Right cardiac atrium (tissue), 5 donors: Measurements from ENCODE around the gene GAREM1. TPM values are rescaled to one million over a fixed set of nuclear protein-coding genes. Genes with fewer than 3 reads are reported as not detected.
"Not testable (repeated sequence)": the region's sequence is repeated elsewhere in the genome, so short reads cannot be mapped to it uniquely, and the experiment has no call there.

Source experiments
- ATAC-seq, 2 donors: fragments of 200-7000 bp; cut with Tn5 transposase; one replicate each; pipeline versions ENCODE4 v1.8.0 to v1.9.1; 2020; ENCODE audit warnings: moderate library complexity in 2 of 2, mild to moderate bottlenecking in 1 of 2
- DNase-seq, 3 donors: peaks; one replicate each; pipeline ENCODE4 v3.0.0-alpha.2; 2020
- H3K27ac ChIP-seq: one replicate; pipeline ENCODE4 v1.5.1; 2013; ENCODE audit warnings: mild to moderate bottlenecking, low read length, control low read depth, moderate library complexity
- H3K27me3 ChIP-seq: one replicate; pipeline ENCODE4 v1.6.1; 2013; ENCODE audit not compliant: control insufficient read depth, insufficient read depth
- H3K4me1 ChIP-seq: one replicate; pipeline ENCODE4 v1.6.1; 2013; ENCODE audit warnings: low read length; ENCODE audit not compliant: control insufficient read depth, insufficient read depth
- H3K4me3 ChIP-seq: one replicate; pipeline ENCODE4 v1.5.1; 2013; ENCODE audit warnings: low read length, control low read depth
- H3K9me3 ChIP-seq: one replicate; pipeline ENCODE4 v1.6.1; 2013; ENCODE audit warnings: low read length; ENCODE audit not compliant: control insufficient read depth
- WGBS: extraction: QIAGEN DNeasy Blood & Tissue Kit; methylation state at CpG from one replicate; pipeline ENCODE4 v1.1.7; 2013; 5-methylcytosine and 5-hydroxymethylcytosine counted together
- intact Hi-C, 4 donors: fragments of 100-400 bp; cut with DNase I; formaldehyde crosslinking; loops; one replicate each; pipeline versions ENCODE4 v1.11.0 to v1.14.0; 2022 to 2023
- polyA plus RNA-seq: library from polyadenylated mRNA; stranded (reverse); fragments of 200-250 nt; gene quantifications from one replicate; pipeline ENCODE4 v1.2.3, GENCODE V29; 2013
- total RNA-seq, 4 donors: library from RNA; stranded (reverse); fragmentation: NEBNext Ultra II Directional; extraction: Animal tissue kit (Norgen Biotek cat#: 25700); gene quantifications; one replicate each; pipeline ENCODE4 v1.2.1, GENCODE V29; 2021
- donor health status: healthy with polysubstance abuse.
- donor health status: DM: no; HTN: yes; CAD: no.
- donor health status: DM: no; HTN: no; CAD: no.
- donor health status: DM: no; HTN: yes; CAD: no; lungs with severe emphysema.
- donor health status: DM: yes; HTN: yes; CAD: no.

The GAREM1 gene
- total and polyA plus RNA-seq, 5 donors = 2.9 to 14.8 (median 12.7) TPM

DNA sequence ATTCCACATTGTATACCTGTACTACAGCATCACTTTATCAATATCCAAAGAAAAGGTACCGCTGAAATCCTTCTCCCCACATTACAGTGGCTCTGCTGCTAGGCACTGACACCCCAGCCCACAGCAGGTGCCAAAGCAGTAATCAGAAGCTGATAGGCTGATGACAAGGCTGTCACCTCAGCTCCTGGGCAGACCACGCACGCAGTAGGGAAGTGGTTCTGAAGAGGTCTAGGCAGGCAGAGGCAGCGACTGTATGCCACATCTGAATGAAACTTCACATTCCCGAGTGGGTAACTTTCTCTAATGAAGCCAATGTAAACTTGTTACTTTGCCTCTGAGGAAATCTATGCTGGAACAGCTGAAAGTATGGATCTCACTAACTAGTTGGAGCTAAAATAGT is 167.9 kb downstream of the GAREM1 start:
- intact Hi-C loops = no loop called here
- peak; percentile 50 to 69 for ATAC-seq
- H3K9me3 ChIP-seq = no peaks in the 10 kb centered on the region
- H3K4me1 ChIP-seq = peaks cover 6% of the 10 kb centered on the region
- no peak for DNase-seq
- 60% methylated on average over 5 of the region's 5 CpGs for WGBS
- H3K27me3 ChIP-seq = no peaks in the 10 kb centered on the region
- H3K4me3 ChIP-seq = no peak overlapping the region
- no peak overlapping the region for H3K27ac ChIP-seq

DNA sequence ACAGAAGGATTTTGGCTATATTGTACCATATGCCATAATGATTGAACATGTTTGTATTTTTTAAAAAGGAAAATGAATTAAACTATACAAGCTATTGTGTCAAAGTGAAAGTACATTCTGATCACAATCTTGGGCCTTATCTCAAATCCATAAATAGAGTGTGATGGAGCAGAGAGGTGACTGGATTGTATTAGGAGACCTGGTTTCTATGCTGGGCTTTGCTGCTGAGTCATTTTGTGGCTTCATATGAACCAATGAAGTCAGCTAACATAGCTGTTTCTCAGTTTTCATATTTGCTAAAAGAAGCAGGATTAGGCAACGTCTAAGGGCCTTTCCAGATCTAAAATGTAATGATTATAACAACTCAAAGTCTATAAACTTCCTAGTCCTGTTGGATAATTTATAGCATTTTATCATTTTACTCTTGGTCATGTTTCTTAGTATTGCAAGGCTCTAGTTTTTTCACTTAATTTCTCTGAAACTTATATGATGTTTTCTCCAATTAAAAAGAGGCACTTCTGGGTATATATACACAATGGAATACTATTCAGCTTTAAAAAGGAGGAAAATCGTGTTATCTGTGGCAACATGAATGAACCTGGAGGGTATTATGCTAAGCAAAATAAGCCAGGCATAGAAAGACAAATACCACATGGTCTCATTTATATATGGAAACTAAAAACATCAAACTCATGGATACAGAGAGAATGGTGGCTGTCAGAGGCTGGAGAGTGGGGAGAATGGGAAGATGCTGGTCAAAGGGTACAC is 168.5 kb downstream of the GAREM1 start:
- no peak overlapping the region for H3K4me3 ChIP-seq
- DNase-seq (no peak), ATAC-seq (peak; percentile 60 to 69)
- no peak overlapping the region for H3K27ac ChIP-seq
- H3K27me3 ChIP-seq = no peaks in the 10 kb centered on the region
- H3K9me3 ChIP-seq = no peaks in the 10 kb centered on the region
- peaks cover 6% of the 10 kb centered on the region for H3K4me1 ChIP-seq
- intact Hi-C loops = no loop called here
- 58% methylated on average over 2 of the region's 2 CpGs for WGBS

- intact Hi-C loops = no loop called here
- H3K9me3 ChIP-seq = no peaks in the 10 kb centered on the region
- DNase-seq = no peak
- 83% methylated on average over 4 of the region's 4 CpGs for WGBS
- no peaks in the 10 kb centered on the region for H3K27me3 ChIP-seq
- peaks cover 6% of the 10 kb centered on the region for H3K4me1 ChIP-seq
- no peak for ATAC-seq
- H3K27ac ChIP-seq = peak overlapping the region; percentile 58
- no peak overlapping the region for H3K4me3 ChIP-seq
Measured at GRCh38 chr18:32301361-32301760, 169.3 kb downstream of the GAREM1 start.

GRCh38 chr18:32300914-32301313 is 169.8 kb downstream of the GAREM1 start:
- whole genome bisulfite sequencing = 60% methylated on average over 5 of the region's 5 CpGs
- no peak overlapping the region for H3K27ac ChIP-seq
- no peaks in the 10 kb centered on the region for H3K9me3 ChIP-seq
- intact Hi-C loops = no loop called here
- H3K4me1 ChIP-seq = peaks cover 6% of the 10 kb centered on the region
- H3K27me3 ChIP-seq = no peaks in the 10 kb centered on the region
- no peak for DNase-seq
- peak in 1 of 2 donors; percentile 24 for ATAC-seq
- H3K4me3 ChIP-seq = no peak overlapping the region

GRCh38 chr18:32299484-32299883 is 171.2 kb downstream of the GAREM1 start:
- no peaks in the 10 kb centered on the region for H3K27me3 ChIP-seq

DNA sequence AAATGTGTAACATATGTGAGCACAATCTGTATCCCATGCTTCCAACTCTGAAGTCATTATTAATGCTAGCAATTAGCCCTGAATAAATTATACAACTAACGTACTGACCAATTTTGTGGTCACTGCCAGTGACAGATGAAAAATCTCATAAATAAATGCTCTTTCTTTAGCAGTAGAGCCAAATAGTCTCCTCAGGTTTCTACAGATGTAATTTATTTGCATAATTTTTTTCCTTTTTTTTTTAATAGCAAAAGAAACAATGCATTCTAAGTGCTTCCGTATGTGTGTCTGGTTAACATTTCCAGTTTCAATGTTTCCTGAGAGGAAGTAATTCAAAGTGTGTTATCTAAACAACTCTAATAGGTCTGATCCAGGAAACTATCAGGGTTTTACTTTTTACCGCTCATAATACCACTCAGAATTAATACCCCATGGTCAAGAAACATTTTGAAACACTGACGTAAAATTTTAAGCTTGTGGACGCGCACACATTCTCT is 172.5 kb downstream of the GAREM1 start:
- ATAC-seq (no peak), DNase-seq (no peak)
- no peak overlapping the region for H3K27ac ChIP-seq
- peaks cover 6% of the 10 kb centered on the region for H3K4me1 ChIP-seq
- no peaks in the 10 kb centered on the region for H3K9me3 ChIP-seq
- H3K27me3 ChIP-seq = no peaks in the 10 kb centered on the region
- no peak overlapping the region for H3K4me3 ChIP-seq
- intact Hi-C loops = no loop called here
- WGBS = 49% methylated on average over 6 of the region's 6 CpGs

More at GRCh38 chr18:32299484-32299883, 171.2 kb downstream of the GAREM1 start:
- WGBS = 41% methylated on average over 1 of the region's 1 CpG
- Histone ChIP-seq H3K9me3 (no peaks in the 10 kb centered on the region), H3K4me1 (peaks cover 6% of the 10 kb centered on the region), H3K27ac (no peak overlapping the region), H3K4me3 (no peak overlapping the region)
- DNase-seq (no peak), ATAC-seq (no peak)
- intact Hi-C loops = no loop called here

DNA sequence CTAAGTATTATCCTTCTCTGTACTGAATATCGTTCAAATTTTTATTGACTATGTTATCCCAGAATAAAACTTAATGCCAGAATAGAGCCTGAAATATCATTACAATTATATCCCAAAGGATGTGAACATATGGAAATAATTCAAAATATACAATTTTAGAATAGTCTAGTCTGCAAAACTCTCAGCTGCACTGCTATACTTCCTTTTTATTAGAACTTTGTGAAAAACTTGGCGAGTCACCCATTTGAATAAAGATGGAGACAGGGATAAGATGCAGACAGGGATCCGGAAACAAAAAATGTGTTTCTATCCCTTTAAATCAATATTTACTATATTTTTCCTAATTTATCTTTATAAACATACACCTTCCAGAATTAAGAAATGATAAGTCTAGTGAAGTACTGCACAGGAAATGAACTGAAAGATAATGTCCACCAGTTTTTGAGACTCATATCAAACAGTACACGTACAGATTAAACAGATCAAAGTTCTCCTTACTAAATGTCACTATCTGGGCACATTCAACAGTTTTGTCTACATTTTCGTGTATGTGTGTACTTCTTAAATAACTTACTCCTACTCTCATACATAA is 173.0 kb downstream of the GAREM1 start:
- Histone ChIP-seq H3K4me1 (peaks cover 5% of the 10 kb centered on the region), H3K27me3 (no peaks in the 10 kb centered on the region), H3K27ac (no peak overlapping the region), H3K9me3 (no peaks in the 10 kb centered on the region), H3K4me3 (no peak overlapping the region)
- WGBS = 53% methylated on average over 5 of the region's 5 CpGs
- ATAC-seq (no peak), DNase-seq (no peak)
- intact Hi-C loops = no loop called here

DNA sequence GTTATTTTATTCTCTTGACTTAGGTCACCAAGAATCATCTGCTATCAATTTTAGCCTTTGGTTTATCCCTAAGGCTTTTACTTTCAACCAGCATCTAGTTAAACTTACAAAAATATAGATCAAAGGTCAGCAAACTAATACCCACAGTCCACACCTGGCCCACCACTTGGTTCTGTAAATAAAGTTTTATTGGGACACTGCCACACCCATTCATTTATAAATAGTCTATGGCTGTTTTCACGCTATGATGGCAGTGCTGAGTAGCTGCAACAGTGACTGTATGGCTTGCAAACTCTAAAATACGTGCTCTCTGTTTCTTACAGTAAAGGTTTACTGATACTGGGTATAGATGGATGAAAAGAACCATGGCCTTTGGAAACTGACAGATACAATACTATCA is 173.8 kb downstream of the GAREM1 start:
- 94% methylated on average over 2 of the region's 2 CpGs for WGBS
- Histone ChIP-seq H3K4me1 (peaks cover 2% of the 10 kb centered on the region), H3K27ac (no peak overlapping the region), H3K27me3 (no peaks in the 10 kb centered on the region), H3K4me3 (no peak overlapping the region), H3K9me3 (no peaks in the 10 kb centered on the region)
- intact Hi-C loops = no loop called here
- DNase-seq (no peak), ATAC-seq (no peak)

- ATAC-seq = no peak
- DNase-seq = no peak
- Histone ChIP-seq H3K4me1 (no peaks in the 10 kb centered on the region), H3K9me3 (no peaks in the 10 kb centered on the region), H3K27ac (no peak overlapping the region), H3K27me3 (no peaks in the 10 kb centered on the region), H3K4me3 (no peak overlapping the region)
- 96% methylated on average over 3 of the region's 3 CpGs for WGBS
- intact Hi-C loops = no loop called here
Measured at GRCh38 chr18:32295604-32296003, 175.1 kb downstream of the GAREM1 start.

DNA sequence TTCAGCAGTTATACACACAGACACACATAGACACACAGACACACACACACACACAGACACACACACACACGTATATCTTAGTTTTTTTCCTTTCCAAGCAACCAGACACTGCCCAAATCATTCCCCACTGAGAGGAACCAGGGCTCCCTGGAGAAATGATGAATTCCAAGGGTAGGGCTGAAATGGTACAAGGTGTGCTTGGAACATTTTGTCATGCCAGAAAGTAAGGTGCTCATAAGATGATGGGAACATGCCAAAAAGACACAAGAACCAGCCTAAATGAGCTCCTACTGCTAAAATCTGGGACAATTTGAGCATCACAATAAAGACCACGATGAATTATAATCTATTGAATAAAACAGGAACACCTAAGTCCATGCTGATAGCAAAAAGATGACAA is 177.6 kb downstream of the GAREM1 start:
- intact Hi-C loops = no loop called here
- H3K27ac ChIP-seq = no peak overlapping the region
- H3K27me3 ChIP-seq = no peaks in the 10 kb centered on the region
- WGBS = 80% methylated on average over 2 of the region's 2 CpGs
- H3K4me3 ChIP-seq = no peak overlapping the region
- DNase-seq (no peak), ATAC-seq (no peak)
- no peaks in the 10 kb centered on the region for H3K4me1 ChIP-seq
- H3K9me3 ChIP-seq = no peaks in the 10 kb centered on the region

- DNase-seq, H3K27me3 ChIP-seq, H3K9me3 ChIP-seq, ATAC-seq, H3K4me3 ChIP-seq, H3K4me1 ChIP-seq, H3K27ac ChIP-seq, intact Hi-C loops: not testable (repeated sequence)
- 76% methylated on average over 3 of the region's 3 CpGs for WGBS
Measured at GRCh38 chr18:32291623-32292022, 179.1 kb downstream of the GAREM1 start.
